Omental fat pad (tissue), 4 donors: ENCODE measurements around the gene SLC8A1. TPM values are rescaled to one million over a fixed set of nuclear protein-coding genes. Genes with fewer than 3 reads are reported as not detected.

Experiments
- ATAC-seq: fragments of 150-250 bp; one replicate; pipeline ENCODE4 v1.9.1; 2016; ENCODE audit warnings: mild to moderate bottlenecking, moderate library complexity; ENCODE audit not compliant: low FRiP score
- DNase-seq: peaks from one replicate; pipeline ENCODE4 v3.0.0-alpha.2; 2019; ENCODE audit warnings: low spot score
- total RNA-seq, 4 donors: library from RNA; depleted of rRNA; stranded (reverse); fragments of >200 nt; gene quantifications; one replicate each; pipeline ENCODE4 v1.1.0, GENCODE V29; 2016
- TF ChIP-seq, protein P1 (sequence below), 3 donors: fragments of 450-650 bp; IDR thresholded peaks; one replicate each; pipeline ENCODE4 v1.5.1; 2016 to 2017; ENCODE audit warnings: antibody characterized with exemption in 3 of 3, mild to moderate bottlenecking in 3 of 3, moderate library complexity in 2 of 3

Gene SLC8A1
- total RNA-seq, 4 donors from 2014 or later, result 17.5 to 47.0 (median 30.0) TPM

DNA sequence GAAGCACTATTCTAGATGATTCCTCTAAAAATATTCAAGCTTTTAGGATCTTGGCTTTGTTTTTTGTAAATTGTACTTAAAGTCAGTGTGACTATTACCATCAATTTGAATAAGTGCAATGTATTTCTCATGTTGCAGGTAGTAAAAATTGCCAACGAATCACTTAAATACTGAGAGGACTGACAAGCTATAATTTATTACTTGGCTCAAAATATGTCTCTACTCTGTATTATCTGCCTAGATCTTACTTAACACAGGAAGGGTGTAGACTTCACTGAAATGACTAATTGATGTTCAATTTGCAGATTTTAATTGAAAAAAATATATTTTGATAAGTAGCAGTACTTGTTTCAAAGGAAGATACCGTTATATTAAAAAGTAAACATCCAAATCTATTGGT is 202.3 kb downstream of the SLC8A1 start:
- DNase-seq (no peak), ATAC-seq (no peak)
- TF ChIP-seq, protein P1, sequence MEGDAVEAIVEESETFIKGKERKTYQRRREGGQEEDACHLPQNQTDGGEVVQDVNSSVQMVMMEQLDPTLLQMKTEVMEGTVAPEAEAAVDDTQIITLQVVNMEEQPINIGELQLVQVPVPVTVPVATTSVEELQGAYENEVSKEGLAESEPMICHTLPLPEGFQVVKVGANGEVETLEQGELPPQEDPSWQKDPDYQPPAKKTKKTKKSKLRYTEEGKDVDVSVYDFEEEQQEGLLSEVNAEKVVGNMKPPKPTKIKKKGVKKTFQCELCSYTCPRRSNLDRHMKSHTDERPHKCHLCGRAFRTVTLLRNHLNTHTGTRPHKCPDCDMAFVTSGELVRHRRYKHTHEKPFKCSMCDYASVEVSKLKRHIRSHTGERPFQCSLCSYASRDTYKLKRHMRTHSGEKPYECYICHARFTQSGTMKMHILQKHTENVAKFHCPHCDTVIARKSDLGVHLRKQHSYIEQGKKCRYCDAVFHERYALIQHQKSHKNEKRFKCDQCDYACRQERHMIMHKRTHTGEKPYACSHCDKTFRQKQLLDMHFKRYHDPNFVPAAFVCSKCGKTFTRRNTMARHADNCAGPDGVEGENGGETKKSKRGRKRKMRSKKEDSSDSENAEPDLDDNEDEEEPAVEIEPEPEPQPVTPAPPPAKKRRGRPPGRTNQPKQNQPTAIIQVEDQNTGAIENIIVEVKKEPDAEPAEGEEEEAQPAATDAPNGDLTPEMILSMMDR (IDR thresholded peaks at IDR 0.05), result no peak

DNA sequence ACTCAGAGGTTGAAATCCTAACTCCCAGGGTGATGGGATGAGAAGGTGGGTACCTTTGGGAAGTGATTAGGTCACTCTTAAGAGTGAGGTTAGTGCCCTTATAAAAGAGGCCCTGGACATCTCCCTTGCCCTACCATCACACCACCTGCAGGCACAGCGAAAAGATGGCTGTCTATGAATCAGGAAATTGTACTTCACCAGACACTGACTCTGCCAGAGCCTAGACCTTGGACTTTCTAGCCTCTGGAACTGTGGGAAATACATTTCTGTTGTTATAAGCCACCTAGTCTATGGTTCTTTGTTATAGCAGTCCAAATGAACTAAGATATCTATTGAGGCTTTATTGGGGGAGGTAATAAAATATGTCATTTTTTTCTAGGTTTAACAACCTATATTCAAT is 203.6 kb downstream of the SLC8A1 start:
- DNase-seq, result no peak
- TF ChIP-seq, protein P1 (IDR thresholded peaks at IDR 0.05), result no peak
- ATAC-seq, result no peak

DNA sequence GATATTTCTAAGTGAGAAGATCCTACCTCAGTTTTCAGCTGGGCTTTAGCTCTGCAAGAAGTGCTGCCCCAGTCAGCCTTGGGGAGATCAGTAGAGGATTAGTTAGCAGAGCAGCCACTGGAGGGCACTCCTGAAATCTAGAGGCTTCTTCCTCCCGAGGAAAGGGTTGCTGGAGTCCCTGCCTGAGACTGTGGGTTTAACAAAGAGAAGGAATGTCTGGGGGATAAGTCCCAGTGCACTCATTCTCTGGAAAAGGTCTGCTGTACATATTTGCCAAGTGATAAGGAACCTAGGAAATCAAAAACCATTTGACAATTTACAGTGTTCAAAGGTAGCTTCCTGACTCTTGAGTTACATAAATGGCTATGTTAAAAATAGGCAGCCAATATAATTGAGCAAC is 207.2 kb downstream of the SLC8A1 start:
- ATAC-seq (peak; percentile 62), DNase-seq (no peak)
- TF ChIP-seq, protein P1 (IDR thresholded peaks at IDR 0.05), result no peak

DNA sequence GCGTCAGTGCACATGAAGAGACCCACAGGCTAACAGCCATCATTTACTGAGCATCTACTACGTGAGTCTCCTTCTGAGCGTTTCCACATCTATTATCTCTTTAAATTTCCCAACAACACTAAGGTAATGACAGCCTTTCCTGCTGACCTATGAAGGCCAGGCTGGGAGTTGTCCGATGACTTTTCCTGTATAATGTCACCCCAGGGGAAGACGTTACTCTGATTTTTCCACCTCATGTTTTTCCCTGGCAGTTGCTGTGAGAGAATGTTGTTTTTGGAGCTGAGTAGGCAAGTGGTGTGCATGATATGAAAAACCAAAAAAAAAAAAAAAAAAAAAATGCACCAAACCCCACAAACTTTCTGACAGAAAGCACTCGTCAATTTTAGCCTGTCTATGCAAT is 207.6 kb downstream of the SLC8A1 start:
- DNase-seq (no peak), ATAC-seq (no peak)
- TF ChIP-seq, protein P1 (IDR thresholded peaks at IDR 0.05), result no peak

DNA sequence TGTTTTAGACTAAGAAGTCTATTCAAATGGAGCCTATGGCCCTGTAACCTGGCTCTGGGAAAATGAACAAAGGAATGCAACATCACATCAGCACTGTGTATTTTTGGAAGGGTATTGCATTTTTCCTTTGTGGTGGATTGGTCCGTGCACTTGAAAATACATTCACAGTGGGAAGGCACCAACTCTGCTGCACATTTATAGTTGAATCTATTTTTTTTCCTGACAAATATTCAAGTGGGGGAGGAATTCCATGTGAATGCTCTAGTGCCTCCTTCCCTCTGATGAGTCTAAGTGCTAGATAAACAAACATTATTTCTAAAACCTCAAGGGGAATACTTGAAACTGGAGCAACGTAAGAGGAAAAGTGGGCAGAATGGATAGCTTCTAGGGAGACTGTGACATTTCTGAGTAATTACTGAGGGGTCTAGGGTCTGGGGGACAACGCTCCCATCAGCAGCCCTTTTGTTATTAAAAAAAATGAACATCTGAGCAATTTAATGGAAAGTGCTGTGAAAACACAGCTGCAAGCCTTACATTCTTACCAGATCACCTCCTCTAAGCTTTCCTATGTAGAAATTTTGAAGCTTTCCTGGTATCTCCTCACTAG is 208.2 kb downstream of the SLC8A1 start:
- DNase-seq (no peak), ATAC-seq (peak; percentile 21)
- TF ChIP-seq, protein P1 (IDR thresholded peaks at IDR 0.05), result no peak

DNA sequence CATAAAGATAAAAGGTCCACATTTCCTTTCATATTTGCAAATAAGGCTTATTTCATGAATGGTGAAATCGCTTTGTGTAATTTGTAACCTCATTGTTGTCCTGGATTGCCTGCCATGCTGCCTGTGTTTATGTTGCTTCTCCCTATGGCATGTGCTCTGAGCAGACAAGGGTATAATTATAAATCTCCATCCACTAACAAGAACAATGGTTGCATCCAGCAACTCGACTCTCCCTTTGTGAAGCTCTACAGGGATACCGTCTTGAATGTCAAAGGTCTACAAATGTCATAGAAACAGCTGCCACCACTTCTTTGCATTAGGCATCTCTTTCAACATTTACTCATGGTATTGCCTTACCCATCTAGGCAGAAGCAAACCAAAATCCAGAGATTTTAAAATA is 209.6 kb downstream of the SLC8A1 start:
- DNase-seq (no peak), ATAC-seq (no peak)
- TF ChIP-seq, protein P1 (IDR thresholded peaks at IDR 0.05), result no peak

DNA sequence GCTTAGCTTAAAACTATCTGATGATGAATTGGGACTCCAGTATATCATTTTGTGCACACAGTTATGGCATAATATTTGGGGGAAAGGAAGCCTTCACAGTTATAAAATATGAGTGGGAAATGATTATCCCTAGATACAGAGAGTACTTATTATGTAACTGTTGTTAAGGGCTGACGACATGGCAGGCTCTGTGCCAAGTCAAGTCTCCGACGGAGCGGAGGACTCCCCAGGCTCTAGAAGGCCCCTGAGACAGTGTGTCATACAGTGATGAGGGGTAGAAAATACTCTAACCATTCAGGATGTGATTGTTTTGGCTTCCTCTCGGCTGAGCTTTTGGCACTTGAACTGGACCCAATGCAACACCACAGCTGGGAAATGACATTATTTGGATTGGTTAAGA is 211.8 kb downstream of the SLC8A1 start:
- TF ChIP-seq, protein P1 (IDR thresholded peaks at IDR 0.05), result no peak
- ATAC-seq, result peak; percentile 90
- DNase-seq, result peak; percentile 58
